ENCODE data around the gene KSR2.

Gene KSR2

GRCh38 chr12:117885211-117885610 is 83.6 kb downstream of the KSR2 start:
- H3K4me3 ChIP-seq (ENCODE audit: low read depth, low read length) = no peak overlapping the region
- no peak for DNase-seq (ENCODE audit: low read depth)
- TF ChIP-seq, protein P1, sequence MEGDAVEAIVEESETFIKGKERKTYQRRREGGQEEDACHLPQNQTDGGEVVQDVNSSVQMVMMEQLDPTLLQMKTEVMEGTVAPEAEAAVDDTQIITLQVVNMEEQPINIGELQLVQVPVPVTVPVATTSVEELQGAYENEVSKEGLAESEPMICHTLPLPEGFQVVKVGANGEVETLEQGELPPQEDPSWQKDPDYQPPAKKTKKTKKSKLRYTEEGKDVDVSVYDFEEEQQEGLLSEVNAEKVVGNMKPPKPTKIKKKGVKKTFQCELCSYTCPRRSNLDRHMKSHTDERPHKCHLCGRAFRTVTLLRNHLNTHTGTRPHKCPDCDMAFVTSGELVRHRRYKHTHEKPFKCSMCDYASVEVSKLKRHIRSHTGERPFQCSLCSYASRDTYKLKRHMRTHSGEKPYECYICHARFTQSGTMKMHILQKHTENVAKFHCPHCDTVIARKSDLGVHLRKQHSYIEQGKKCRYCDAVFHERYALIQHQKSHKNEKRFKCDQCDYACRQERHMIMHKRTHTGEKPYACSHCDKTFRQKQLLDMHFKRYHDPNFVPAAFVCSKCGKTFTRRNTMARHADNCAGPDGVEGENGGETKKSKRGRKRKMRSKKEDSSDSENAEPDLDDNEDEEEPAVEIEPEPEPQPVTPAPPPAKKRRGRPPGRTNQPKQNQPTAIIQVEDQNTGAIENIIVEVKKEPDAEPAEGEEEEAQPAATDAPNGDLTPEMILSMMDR (IDR thresholded peaks at IDR 0.05; ENCODE audit: insufficient read depth, low read depth, low read length, missing control alignments) = no peak

GRCh38 chr12:117884161-117884560 is 84.6 kb downstream of the KSR2 start:
- no peak overlapping the region for H3K4me3 ChIP-seq (ENCODE audit: low read depth, low read length)
- no peak for DNase-seq (ENCODE audit: low read depth)
- TF ChIP-seq, protein P1 (IDR thresholded peaks at IDR 0.05; ENCODE audit: insufficient read depth, low read depth, low read length, missing control alignments) = no peak

- H3K4me3 ChIP-seq (ENCODE audit: low read depth, low read length) = no peak overlapping the region
- TF ChIP-seq, protein P1 (IDR thresholded peaks at IDR 0.05; ENCODE audit: insufficient read depth, low read depth, low read length, missing control alignments) = no peak
- DNase-seq (ENCODE audit: low read depth) = no peak
Observed at GRCh38 chr12:117882603-117883184, 86.1 kb downstream of the KSR2 start.

- TF ChIP-seq, protein P1 (IDR thresholded peaks at IDR 0.05; ENCODE audit: insufficient read depth, low read depth, low read length, missing control alignments) = no peak
- H3K4me3 ChIP-seq (ENCODE audit: low read depth, low read length) = no peak overlapping the region
- no peak for DNase-seq (ENCODE audit: low read depth)
Observed at GRCh38 chr12:117882181-117882580, 86.6 kb downstream of the KSR2 start.

DNA sequence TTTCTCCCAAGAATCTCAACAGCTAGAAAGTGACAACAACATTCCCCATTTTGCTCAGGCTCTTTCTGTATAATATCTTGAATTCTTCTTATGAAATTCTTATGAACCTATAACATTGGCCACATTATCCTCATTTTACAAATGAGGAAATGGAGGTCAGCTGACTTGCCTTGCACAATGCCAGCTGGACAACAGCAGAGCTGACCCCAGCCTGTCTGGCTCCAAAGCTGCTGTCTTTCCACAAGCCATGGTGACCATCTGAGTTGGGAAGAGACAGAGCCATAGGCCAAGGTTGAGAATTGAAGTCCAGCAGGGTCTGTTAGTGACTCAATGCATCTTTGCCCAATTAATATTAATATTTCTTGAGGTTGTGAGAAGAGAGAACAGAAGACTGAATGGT is 87.3 kb downstream of the KSR2 start:
- H3K4me3 ChIP-seq (ENCODE audit: low read depth, low read length) = no peak overlapping the region
- TF ChIP-seq, protein P1 (IDR thresholded peaks at IDR 0.05; ENCODE audit: insufficient read depth, low read depth, low read length, missing control alignments) = no peak
- no peak for DNase-seq (ENCODE audit: low read depth)

- TF ChIP-seq, protein P1 (IDR thresholded peaks at IDR 0.05; ENCODE audit: insufficient read depth, low read depth, low read length, missing control alignments) = no peak
- no peak for DNase-seq (ENCODE audit: low read depth)
- H3K4me3 ChIP-seq (ENCODE audit: low read depth, low read length) = no peak overlapping the region
Observed at GRCh38 chr12:117878605-117879004, 90.2 kb downstream of the KSR2 start.

DNA sequence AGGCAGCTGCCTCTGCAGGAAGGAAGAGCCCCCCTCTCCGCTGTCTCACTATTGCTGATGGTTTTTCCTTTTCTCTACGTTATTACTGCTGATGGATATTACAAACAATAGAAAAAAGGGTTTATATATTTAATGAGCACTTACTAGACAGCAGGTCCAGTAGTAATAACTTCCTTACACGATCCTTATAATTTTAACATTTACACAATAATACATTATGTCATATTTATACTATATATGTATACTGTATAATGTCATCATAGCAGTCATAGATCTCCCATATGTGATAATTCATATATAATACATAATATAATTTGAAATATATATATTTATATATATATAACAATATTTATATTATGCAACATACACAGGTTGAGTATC is 92.4 kb downstream of the KSR2 start:
- no peak for DNase-seq (ENCODE audit: low read depth)
- no peak overlapping the region for H3K4me3 ChIP-seq (ENCODE audit: low read depth, low read length)
- TF ChIP-seq, protein P1 (IDR thresholded peaks at IDR 0.05; ENCODE audit: insufficient read depth, low read depth, low read length, missing control alignments) = no peak
